HL-60/S4 (cell line): ENCODE data around the gene TLCD3B.

ENCODE experiments used
- in situ Hi-C: fragments of 300-500 bp; cut with MboI; formaldehyde crosslinking; loops from 2 replicates; pipeline ENCODE4 v1.14.3; 2022; ENCODE audit warnings: low sequenced_read_pairs

TLCD3B gene

DNA sequence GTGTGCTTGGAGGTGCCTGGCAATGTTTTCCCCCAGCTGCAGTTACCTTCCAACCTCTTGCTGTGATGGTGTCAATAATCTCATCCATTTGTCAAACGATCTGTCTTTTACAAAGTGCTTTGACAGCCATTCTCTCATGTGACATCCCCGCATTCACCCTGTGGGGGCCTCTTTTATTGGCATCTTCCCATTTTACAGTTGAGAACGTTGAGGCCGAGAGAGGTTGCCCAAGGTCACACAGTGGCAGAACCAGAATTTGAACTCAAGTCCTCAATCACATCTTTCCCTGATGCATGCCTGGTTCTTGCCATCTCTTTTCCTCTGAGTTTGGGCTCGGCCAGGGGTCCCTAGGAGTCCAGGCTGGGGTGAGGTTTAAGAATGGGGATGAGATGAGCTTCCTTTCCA lies 55.9 kb downstream of the TLCD3B start:
- in situ Hi-C loops = no loop called here
